GM12892 (cell line): ENCODE results near the gene ARHGEF11.

Source experiments
- POLR2A ChIP-seq: IDR thresholded peaks from 2 replicates; pipeline ENCODE4 v1.6.1; 2011; ENCODE audit warnings: low read depth, low read length, control low read depth
- POLR2AphosphoS5 ChIP-seq: IDR thresholded peaks from 2 replicates; pipeline ENCODE4 v1.6.1; 2011; ENCODE audit warnings: low read depth, low read length, control low read depth
- TAF1 ChIP-seq: IDR thresholded peaks from 2 replicates; pipeline ENCODE4 v1.6.1; 2011; ENCODE audit warnings: low read depth, mild to moderate bottlenecking, control low read depth, low read length, borderline replicate concordance

DNA sequence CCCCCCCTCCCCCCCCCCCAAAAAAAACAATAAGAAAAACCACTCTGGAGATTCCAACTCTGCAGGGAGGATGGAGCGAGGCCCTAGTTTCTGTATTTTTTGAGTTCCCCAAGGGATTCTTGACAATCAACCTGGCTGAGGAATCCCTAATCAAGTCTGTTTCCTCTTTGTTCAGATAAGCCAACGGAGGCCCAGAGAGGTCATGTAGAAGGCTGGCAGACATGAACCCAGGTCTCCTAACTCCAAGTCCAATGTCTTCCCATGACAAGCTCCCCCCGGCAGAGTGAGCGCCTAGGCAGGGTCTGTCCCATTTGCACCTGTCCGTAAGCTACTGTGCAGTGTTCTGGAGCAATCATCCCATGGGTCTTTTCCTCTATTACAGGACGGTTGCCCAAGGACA, 85.6 kb downstream of the ARHGEF11 start:
- TF ChIP-seq POLR2A = no peak
- TF ChIP-seq POLR2AphosphoS5 = no peak
- no peak for TF ChIP-seq TAF1
